ENCODE measurements around the gene HHLA2.
"Not testable (repeated sequence)": the region's sequence is repeated elsewhere in the genome, so short reads cannot be mapped to it uniquely, and the experiment has no call there.

The HHLA2 gene

DNA sequence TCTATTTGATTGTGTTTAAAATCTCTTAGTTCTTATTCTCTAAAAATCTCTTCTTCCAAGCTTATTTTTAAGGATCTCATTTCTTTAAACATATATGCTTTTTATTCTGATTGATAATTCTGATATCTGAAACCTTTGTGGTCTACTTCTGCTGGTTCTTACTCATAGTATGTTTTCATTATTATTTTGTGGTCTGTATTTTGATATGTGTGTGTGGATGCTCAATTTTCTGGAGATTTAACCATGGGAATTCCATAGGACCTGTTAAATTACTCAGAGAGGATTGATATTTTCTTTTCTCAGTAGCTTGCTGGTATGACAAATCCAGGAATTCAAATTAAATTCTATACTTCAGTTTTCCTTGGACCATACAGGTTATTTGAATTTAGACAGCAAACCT is 14.7 kb upstream of the HHLA2 start:
- no peak overlapping the region for H3K27ac ChIP-seq (ENCODE audit: insufficient read depth, low read depth, low read length, poor library complexity, severe bottlenecking)
- H3K27me3 ChIP-seq (ENCODE audit: control insufficient read depth, insufficient read depth, low read length, poor library complexity, severe bottlenecking), result no peaks in the 10 kb centered on the region
- H3K36me3 ChIP-seq (ENCODE audit: control insufficient read depth, insufficient read depth, low read length), result no peaks in the 10 kb centered on the region
- no peaks in the 10 kb centered on the region for H3K4me1 ChIP-seq (ENCODE audit: control insufficient read depth, insufficient read depth, low read length)
- no peaks in the 10 kb centered on the region for H3K9me3 ChIP-seq (ENCODE audit: control insufficient read depth, low read length)
- no peak overlapping the region for H3K4me3 ChIP-seq (ENCODE audit: insufficient read depth, low read depth, low read length)

DNA sequence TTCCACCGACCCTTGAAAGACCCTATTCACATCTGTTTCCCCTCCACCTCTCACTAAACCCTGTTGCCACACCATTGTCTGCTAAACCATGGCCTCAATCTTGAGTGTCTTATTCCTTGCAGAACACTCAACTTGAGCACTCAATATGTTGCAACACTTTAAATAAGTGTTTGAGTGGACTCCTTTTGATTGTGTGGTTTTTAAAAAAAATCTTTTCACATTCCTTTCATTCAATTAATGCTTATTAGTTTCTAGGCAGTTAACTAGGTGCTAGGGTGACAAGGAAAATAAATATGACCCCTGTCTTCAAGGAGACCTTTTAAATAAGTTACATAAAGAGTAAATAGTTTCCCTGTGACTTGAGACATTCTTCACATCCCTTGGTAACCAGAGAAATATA is 13.3 kb upstream of the HHLA2 start:
- H3K27ac ChIP-seq (ENCODE audit: insufficient read depth, low read depth, low read length, poor library complexity, severe bottlenecking), result no peak overlapping the region
- H3K36me3 ChIP-seq (ENCODE audit: control insufficient read depth, insufficient read depth, low read length), result no peaks in the 10 kb centered on the region
- H3K9me3 ChIP-seq (ENCODE audit: control insufficient read depth, low read length), result no peaks in the 10 kb centered on the region
- H3K4me1 ChIP-seq (ENCODE audit: control insufficient read depth, insufficient read depth, low read length), result no peaks in the 10 kb centered on the region
- WGBS, 2 experiments, result 75 to 86% methylated on average over 1 of the region's 1 CpG
- no peaks in the 10 kb centered on the region for H3K27me3 ChIP-seq (ENCODE audit: control insufficient read depth, insufficient read depth, low read length, poor library complexity, severe bottlenecking)
- H3K4me3 ChIP-seq (ENCODE audit: insufficient read depth, low read depth, low read length), result no peak overlapping the region

DNA sequence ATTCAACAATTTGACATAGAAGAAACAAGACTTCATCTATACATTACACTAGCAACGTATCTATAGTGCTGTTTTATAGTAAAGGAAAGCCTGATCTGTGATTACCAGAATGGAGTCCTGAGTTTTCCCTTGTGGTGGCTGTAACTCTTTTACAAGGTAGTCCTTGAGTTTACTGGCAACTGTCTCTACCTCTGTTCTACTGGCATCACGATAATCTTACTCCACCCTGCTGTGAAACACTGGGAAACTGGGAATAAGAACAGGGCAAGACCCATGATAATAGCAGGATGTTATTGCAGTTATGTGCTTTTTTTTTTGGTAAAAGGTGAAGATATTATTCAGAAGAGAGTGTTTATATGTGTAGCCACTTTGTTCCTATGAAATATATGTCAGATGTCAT is 12.4 kb upstream of the HHLA2 start:
- Histone ChIP-seq H3K27ac (ENCODE audit: insufficient read depth, low read depth, low read length, poor library complexity, severe bottlenecking) (no peak overlapping the region), H3K36me3 (ENCODE audit: control insufficient read depth, insufficient read depth, low read length) (no peaks in the 10 kb centered on the region), H3K27me3 (ENCODE audit: control insufficient read depth, insufficient read depth, low read length, poor library complexity, severe bottlenecking) (no peaks in the 10 kb centered on the region), H3K9me3 (ENCODE audit: control insufficient read depth, low read length) (no peaks in the 10 kb centered on the region), H3K4me3 (ENCODE audit: insufficient read depth, low read depth, low read length) (no peak overlapping the region), H3K4me1 (ENCODE audit: control insufficient read depth, insufficient read depth, low read length) (no peaks in the 10 kb centered on the region)
- 89 to 96% methylated on average over 2 of the region's 2 CpGs for WGBS, 2 experiments

DNA sequence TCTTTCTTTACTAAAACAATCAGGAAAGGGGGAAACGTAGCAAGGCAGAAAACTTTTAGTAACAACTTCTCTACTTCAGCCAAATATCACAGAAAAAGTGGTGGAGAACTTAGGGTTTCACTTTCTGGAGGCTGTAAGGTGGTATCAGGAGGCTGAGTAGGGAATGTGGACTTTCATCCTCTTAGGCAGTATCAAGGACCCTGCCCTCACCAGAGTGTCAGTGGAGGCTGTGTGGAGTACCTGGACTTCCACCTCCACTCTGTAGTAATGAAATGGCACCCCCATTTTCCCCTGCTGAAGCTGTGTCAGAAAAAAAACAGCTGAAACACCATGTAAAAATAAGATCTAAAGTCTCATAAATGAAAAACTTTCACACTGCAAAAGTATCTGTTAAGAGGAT is 11.2 kb upstream of the HHLA2 start:
- no peaks in the 10 kb centered on the region for H3K9me3 ChIP-seq (ENCODE audit: control insufficient read depth, low read length)
- H3K4me1 ChIP-seq (ENCODE audit: control insufficient read depth, insufficient read depth, low read length), result no peaks in the 10 kb centered on the region
- no peak overlapping the region for H3K27ac ChIP-seq (ENCODE audit: insufficient read depth, low read depth, low read length, poor library complexity, severe bottlenecking)
- no peaks in the 10 kb centered on the region for H3K27me3 ChIP-seq (ENCODE audit: control insufficient read depth, insufficient read depth, low read length, poor library complexity, severe bottlenecking)
- H3K4me3 ChIP-seq (ENCODE audit: insufficient read depth, low read depth, low read length), result no peak overlapping the region
- no peaks in the 10 kb centered on the region for H3K36me3 ChIP-seq (ENCODE audit: control insufficient read depth, insufficient read depth, low read length)
- WGBS, 2 experiments, result 91% methylated on average over 1 of the region's 1 CpG; no CpG with 5 or more reads in 1 of the 2 experiments

DNA sequence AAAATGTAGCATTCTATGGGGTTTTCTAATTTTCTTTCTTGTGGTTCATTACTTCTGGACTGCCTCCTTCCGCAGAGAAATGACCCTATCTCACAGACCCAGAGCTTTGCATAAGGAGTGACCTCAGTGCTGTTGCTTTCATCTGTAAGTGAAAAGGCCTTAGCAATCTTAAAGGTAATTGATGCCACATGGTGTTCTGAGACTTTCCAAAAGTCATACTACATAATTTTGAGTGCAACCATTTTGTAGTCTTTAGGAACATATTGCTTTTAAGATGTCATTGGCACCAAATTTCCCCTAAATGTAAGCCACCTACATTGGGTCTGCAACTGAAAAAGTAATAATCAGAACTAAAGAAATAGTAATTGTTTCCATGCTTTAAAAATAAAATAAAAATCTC is 9.2 kb upstream of the HHLA2 start:
- H3K4me3 ChIP-seq (ENCODE audit: insufficient read depth, low read depth, low read length), result no peak overlapping the region
- WGBS, 2 experiments, result 0% methylated on average over 1 of the region's 1 CpG; no CpG with 5 or more reads in 1 of the 2 experiments
- no peak overlapping the region for H3K27ac ChIP-seq (ENCODE audit: insufficient read depth, low read depth, low read length, poor library complexity, severe bottlenecking)
- no peaks in the 10 kb centered on the region for H3K4me1 ChIP-seq (ENCODE audit: control insufficient read depth, insufficient read depth, low read length)
- H3K27me3 ChIP-seq (ENCODE audit: control insufficient read depth, insufficient read depth, low read length, poor library complexity, severe bottlenecking), result no peaks in the 10 kb centered on the region
- H3K36me3 ChIP-seq (ENCODE audit: control insufficient read depth, insufficient read depth, low read length), result no peaks in the 10 kb centered on the region
- no peaks in the 10 kb centered on the region for H3K9me3 ChIP-seq (ENCODE audit: control insufficient read depth, low read length)

DNA sequence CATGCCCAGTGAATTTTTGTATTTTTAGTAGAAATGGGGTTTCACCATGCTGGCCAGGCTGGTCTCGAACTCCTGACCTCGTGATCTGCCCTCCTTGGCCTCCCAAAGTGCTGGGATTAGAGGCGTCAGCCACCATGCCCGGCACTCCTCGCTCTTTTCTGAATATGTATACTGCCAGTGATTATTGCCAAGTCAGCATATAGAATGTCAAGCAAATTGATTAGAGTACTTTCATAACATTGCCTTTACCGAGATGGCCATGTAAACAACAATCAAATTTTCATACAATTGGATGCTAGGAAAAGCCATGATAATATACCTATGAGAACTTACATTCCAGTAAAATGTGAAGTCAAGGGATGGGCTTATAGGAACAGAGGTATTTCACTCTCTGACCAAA is 8.2 kb upstream of the HHLA2 start:
- not testable (repeated sequence) for H3K36me3 ChIP-seq (ENCODE audit: control insufficient read depth, insufficient read depth, low read length); H3K4me3 ChIP-seq (ENCODE audit: insufficient read depth, low read depth, low read length); H3K9me3 ChIP-seq (ENCODE audit: control insufficient read depth, low read length); H3K27me3 ChIP-seq (ENCODE audit: control insufficient read depth, insufficient read depth, low read length, poor library complexity, severe bottlenecking); H3K27ac ChIP-seq (ENCODE audit: insufficient read depth, low read depth, low read length, poor library complexity, severe bottlenecking); H3K4me1 ChIP-seq (ENCODE audit: control insufficient read depth, insufficient read depth, low read length)
- 91 to 93% methylated on average over 5 to 6 of the region's 6 CpGs for WGBS, 2 experiments

DNA sequence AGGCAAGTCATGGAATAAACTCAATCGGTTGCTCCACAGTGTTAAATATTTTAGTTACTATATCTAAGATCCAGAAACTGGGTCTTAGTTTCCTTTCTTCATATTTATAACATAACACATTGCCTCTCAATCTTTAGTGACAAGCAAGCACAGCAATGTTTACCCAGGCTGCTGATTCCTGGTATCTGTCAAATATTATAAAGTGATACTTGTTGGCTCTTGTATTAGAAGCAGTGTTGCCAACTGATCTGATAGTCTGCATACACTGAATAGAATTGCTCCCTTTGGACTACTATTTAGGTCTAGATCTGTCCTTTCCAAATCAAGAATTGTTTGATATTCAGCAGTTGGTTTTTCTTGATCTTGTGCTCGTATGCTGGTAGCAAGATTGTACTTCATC is 7.2 kb upstream of the HHLA2 start:
- H3K4me3 ChIP-seq (ENCODE audit: insufficient read depth, low read depth, low read length), result no peak overlapping the region

DNA sequence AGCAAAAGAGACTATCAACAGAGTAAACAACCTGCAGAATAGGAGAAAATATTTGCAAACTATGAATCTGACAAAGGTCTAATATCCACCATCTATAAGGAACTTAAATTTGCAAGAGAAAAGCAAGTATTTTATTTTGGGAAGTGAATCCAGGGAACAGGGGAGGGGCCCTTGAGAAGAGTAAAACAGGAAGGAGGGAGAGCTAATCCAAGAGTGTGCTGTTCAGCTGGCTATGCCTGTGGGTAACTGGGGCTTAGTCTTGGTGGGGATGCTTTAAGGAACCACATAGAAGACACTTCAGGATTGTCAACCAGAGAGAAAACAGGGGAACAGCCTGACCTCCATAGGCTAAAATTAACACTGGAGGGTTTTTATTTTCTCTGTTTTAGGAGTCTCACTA is 3.9 kb upstream of the HHLA2 start:
- Histone ChIP-seq H3K4me1 (ENCODE audit: control insufficient read depth, insufficient read depth, low read length) (no peaks in the 10 kb centered on the region), H3K27me3 (ENCODE audit: control insufficient read depth, insufficient read depth, low read length, poor library complexity, severe bottlenecking) (no peaks in the 10 kb centered on the region), H3K27ac (ENCODE audit: insufficient read depth, low read depth, low read length, poor library complexity, severe bottlenecking) (no peak overlapping the region), H3K4me3 (ENCODE audit: insufficient read depth, low read depth, low read length) (no peak overlapping the region), H3K36me3 (ENCODE audit: control insufficient read depth, insufficient read depth, low read length) (no peaks in the 10 kb centered on the region), H3K9me3 (ENCODE audit: control insufficient read depth, low read length) (no peaks in the 10 kb centered on the region)

More for the DNA sequence above, 7.2 kb upstream of the HHLA2 start:
- no peaks in the 10 kb centered on the region for H3K9me3 ChIP-seq (ENCODE audit: control insufficient read depth, low read length)
- WGBS, 2 experiments, result 100% methylated on average over 1 of the region's 2 CpGs
- H3K36me3 ChIP-seq (ENCODE audit: control insufficient read depth, insufficient read depth, low read length), result no peaks in the 10 kb centered on the region
- no peak overlapping the region for H3K27ac ChIP-seq (ENCODE audit: insufficient read depth, low read depth, low read length, poor library complexity, severe bottlenecking)
- no peaks in the 10 kb centered on the region for H3K27me3 ChIP-seq (ENCODE audit: control insufficient read depth, insufficient read depth, low read length, poor library complexity, severe bottlenecking)
- no peaks in the 10 kb centered on the region for H3K4me1 ChIP-seq (ENCODE audit: control insufficient read depth, insufficient read depth, low read length)

DNA sequence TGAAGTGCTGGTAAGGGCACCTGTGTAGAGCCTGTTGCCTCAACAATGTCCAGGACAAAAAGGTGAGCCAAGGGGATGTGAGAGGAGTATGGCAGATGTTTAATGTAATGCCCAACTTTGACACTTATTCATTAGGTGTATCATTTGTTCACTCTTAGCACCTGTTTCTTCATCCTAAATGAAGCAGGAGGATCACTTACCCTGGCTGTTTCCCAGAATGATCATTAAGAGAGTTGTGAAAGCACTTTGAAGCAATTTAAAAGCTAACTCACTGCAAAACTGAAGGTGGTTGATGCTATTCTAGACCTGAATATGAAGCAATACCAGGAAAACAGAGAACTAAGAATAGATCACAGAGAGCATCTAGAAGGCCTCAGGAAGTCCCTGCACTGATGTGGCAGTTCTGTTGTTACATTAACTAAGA is 3.4 kb upstream of the HHLA2 start:
- Histone ChIP-seq H3K36me3 (ENCODE audit: control insufficient read depth, insufficient read depth, low read length) (no peaks in the 10 kb centered on the region), H3K27ac (ENCODE audit: insufficient read depth, low read depth, low read length, poor library complexity, severe bottlenecking) (no peak overlapping the region), H3K4me3 (ENCODE audit: insufficient read depth, low read depth, low read length) (no peak overlapping the region), H3K4me1 (ENCODE audit: control insufficient read depth, insufficient read depth, low read length) (peaks cover 3% of the 10 kb centered on the region), H3K9me3 (ENCODE audit: control insufficient read depth, low read length) (no peaks in the 10 kb centered on the region), H3K27me3 (ENCODE audit: control insufficient read depth, insufficient read depth, low read length, poor library complexity, severe bottlenecking) (no peaks in the 10 kb centered on the region)

DNA sequence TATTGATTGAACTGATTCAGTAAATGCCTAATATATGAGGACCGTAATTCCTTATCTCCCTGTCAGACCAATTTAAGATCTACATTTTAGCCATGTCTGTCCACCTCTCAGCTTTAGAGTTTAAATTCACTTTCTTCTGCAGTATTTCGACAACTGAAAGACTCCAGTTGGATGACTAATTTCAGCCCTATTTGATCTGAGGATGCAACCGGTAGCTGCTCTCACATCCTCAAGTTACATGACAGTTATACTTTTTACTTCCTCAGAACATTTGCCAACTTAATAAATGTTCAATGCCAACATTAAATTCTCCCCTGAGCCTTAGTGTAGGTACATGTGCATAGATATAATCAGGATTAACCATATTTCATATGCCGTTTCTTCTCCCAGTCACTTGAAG is 2.5 kb upstream of the HHLA2 start:
- WGBS, 2 experiments, result 94 to 95% methylated on average over 4 of the region's 4 CpGs
- Histone ChIP-seq H3K27me3 (ENCODE audit: control insufficient read depth, insufficient read depth, low read length, poor library complexity, severe bottlenecking) (no peaks in the 10 kb centered on the region), H3K4me3 (ENCODE audit: insufficient read depth, low read depth, low read length) (no peak overlapping the region), H3K36me3 (ENCODE audit: control insufficient read depth, insufficient read depth, low read length) (no peaks in the 10 kb centered on the region), H3K4me1 (ENCODE audit: control insufficient read depth, insufficient read depth, low read length) (peaks cover 5% of the 10 kb centered on the region), H3K27ac (ENCODE audit: insufficient read depth, low read depth, low read length, poor library complexity, severe bottlenecking) (no peak overlapping the region), H3K9me3 (ENCODE audit: control insufficient read depth, low read length) (no peaks in the 10 kb centered on the region)

DNA sequence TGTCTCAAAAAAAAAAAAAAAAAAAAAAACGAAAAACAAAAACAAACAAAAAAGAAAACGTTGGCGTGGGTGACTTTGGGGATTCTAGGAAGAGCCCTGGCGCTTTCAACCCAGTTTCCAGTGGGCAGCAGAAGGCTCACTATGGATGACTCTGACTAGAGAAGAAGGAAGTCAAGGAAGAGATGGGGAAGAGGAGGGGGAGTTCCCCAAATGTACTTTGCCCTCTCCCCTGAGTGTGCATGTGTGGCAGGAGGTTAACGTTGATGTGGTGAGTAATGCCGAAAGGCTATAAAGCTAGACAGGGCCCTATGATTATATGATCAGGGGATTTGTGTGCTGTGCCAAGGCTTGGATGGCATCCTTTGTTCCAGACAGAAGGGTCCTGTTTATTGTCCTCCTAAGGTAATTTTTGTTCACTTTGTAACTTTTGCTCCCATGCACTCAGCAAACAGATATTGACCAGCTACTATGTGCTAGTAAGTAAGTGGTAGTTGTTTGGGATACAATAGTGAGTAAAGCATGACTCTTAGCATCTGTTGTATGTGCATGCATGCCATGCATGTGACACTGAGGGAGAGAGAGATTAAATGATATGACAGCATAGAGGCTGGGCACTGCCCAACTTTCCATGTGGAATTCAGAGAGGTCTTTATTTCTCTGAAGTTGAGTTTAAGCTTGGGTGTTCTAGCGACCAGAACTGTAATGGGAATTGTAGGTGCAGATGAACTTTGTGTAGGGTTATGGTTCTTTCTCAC is 750 bp upstream of the HHLA2 start:
- H3K4me1 ChIP-seq (ENCODE audit: control insufficient read depth, insufficient read depth, low read length), result peaks cover 5% of the 10 kb centered on the region
- 87 to 89% methylated on average over 7 of the region's 7 CpGs for WGBS, 2 experiments
- no peaks in the 10 kb centered on the region for H3K9me3 ChIP-seq (ENCODE audit: control insufficient read depth, low read length)
- no peaks in the 10 kb centered on the region for H3K36me3 ChIP-seq (ENCODE audit: control insufficient read depth, insufficient read depth, low read length)
- H3K27me3 ChIP-seq (ENCODE audit: control insufficient read depth, insufficient read depth, low read length, poor library complexity, severe bottlenecking), result no peaks in the 10 kb centered on the region
- no peak overlapping the region for H3K4me3 ChIP-seq (ENCODE audit: insufficient read depth, low read depth, low read length)
- H3K27ac ChIP-seq (ENCODE audit: insufficient read depth, low read depth, low read length, poor library complexity, severe bottlenecking), result no peak overlapping the region

All from ectodermal cell (in vitro differentiated cells).